Aorta (tissue), 5 donors: ENCODE data around the gene CPHXL. TPM values are rescaled to one million over a fixed set of nuclear protein-coding genes. Genes with fewer than 3 reads are reported as not detected.

Source experiments
- ATAC-seq: fragments of 200-7000 bp; cut with Tn5 transposase; one replicate; pipeline ENCODE4 v1.9.1; 2022; ENCODE audit warnings: moderate library complexity; ENCODE audit not compliant: low FRiP score
- DNase-seq, 2 donors: peaks; one replicate each; pipeline ENCODE4 v3.0.0-alpha.2; 2020
- H3K27ac ChIP-seq, 2 donors: one replicate each; pipeline ENCODE4 v1.5.1; 2013; ENCODE audit warnings: low read length in 2 of 2, mild to moderate bottlenecking in 2 of 2, moderate library complexity in 2 of 2, control low read depth in 1 of 2, inconsistent platforms in 1 of 2, low read depth in 1 of 2
- H3K27me3 ChIP-seq, 2 donors: one replicate each; pipeline ENCODE4 v1.6.1; 2013; ENCODE audit warnings: control low read depth in 1 of 2, low read length in 1 of 2, mild to moderate bottlenecking in 1 of 2, moderate library complexity in 1 of 2; ENCODE audit not compliant: insufficient read depth in 2 of 2, control insufficient read depth in 1 of 2
- H3K36me3 ChIP-seq, 2 donors: one replicate each; pipeline ENCODE4 v1.6.1; 2013; ENCODE audit warnings: control low read depth in 1 of 2, low read length in 1 of 2, mild to moderate bottlenecking in 1 of 2; ENCODE audit not compliant: insufficient read depth in 2 of 2, control insufficient read depth in 1 of 2
- H3K4me1 ChIP-seq, 2 donors: one replicate each; pipeline ENCODE4 v1.6.1; 2013; ENCODE audit warnings: low read length in 2 of 2, control low read depth in 1 of 2, mild to moderate bottlenecking in 1 of 2, moderate library complexity in 1 of 2; ENCODE audit not compliant: insufficient read depth in 2 of 2, control insufficient read depth in 1 of 2
- H3K4me3 ChIP-seq, 2 donors: one replicate each; pipeline ENCODE4 v1.5.1; 2013; ENCODE audit warnings: low read length in 2 of 2, control low read depth in 1 of 2, mild to moderate bottlenecking in 1 of 2
- H3K9me3 ChIP-seq: one replicate; pipeline ENCODE4 v1.6.1; 2013; ENCODE audit warnings: mild to moderate bottlenecking, low read length; ENCODE audit not compliant: control insufficient read depth
- WGBS, 2 donors: extraction: QIAGEN DNeasy Blood & Tissue Kit; methylation state at CpG; one replicate each; pipeline ENCODE4 v1.1.7; 2013; 5-methylcytosine and 5-hydroxymethylcytosine counted together
- intact Hi-C, 2 donors: fragments of 100-400 bp; cut with DNase I; formaldehyde crosslinking; loops; one replicate each; pipeline versions ENCODE4 v1.14.2 to v1.15.0; 2022
- polyA plus RNA-seq, 2 donors: library from polyadenylated mRNA; stranded (reverse); fragments of 200-250 nt; gene quantifications; one replicate each; pipeline ENCODE4 v1.2.3, GENCODE V29; 2013
- total RNA-seq, 2 donors: library from RNA; stranded (reverse); fragmentation: NEBNext Ultra II Directional; extraction: Animal tissue kit (Norgen Biotek cat#: 25700); gene quantifications; one replicate each; pipeline ENCODE4 v1.2.1, GENCODE V29; 2021
- donor health status: healthy with polysubstance abuse.
- donor health status: Bipolar disorder and iron deficiency.
- donor health status: DM: no; HTN: no; CAD: no.
- donor health status: DM: no; HTN: no; CAD: no.
- donor health status: DM: yes; HTN: yes; CAD: no.

The CPHXL gene
- total and polyA plus RNA-seq, 4 donors: not detected

- Histone ChIP-seq H3K27ac (no peak overlapping the region), H3K4me3 (no peak overlapping the region), H3K4me1 (no peaks in the 10 kb centered on the region), H3K9me3 (no peaks in the 10 kb centered on the region), H3K27me3 (no peaks in the 10 kb centered on the region), H3K36me3 (no peaks in the 10 kb centered on the region)
- DNase-seq (no peak), ATAC-seq (no peak)
- intact Hi-C loops: no loop called here
- WGBS, 2 donors: 87 to 89% methylated on average over 14 of the region's 14 CpGs
Measured at GRCh38 chr16:75682308-75682707, 44.0 kb downstream of the CPHXL start.

GRCh38 chr16:75679366-75679765 is 46.9 kb downstream of the CPHXL start:
- intact Hi-C loops: no loop called here
- 87 to 89% methylated on average over 5 of the region's 5 CpGs for WGBS, 2 donors
- Histone ChIP-seq H3K9me3 (no peaks in the 10 kb centered on the region), H3K4me1 (no peaks in the 10 kb centered on the region), H3K27me3 (no peaks in the 10 kb centered on the region), H3K36me3 (no peaks in the 10 kb centered on the region), H3K4me3 (no peak overlapping the region), H3K27ac (no peak overlapping the region)
- ATAC-seq (no peak), DNase-seq (no peak)

- 88 to 91% methylated on average over 4 of the region's 4 CpGs for WGBS, 2 donors
- intact Hi-C loops: no loop called here
Measured at GRCh38 chr16:75676909-75677308, 49.4 kb downstream of the CPHXL start, which contains the start of gene CPHXL2. CPHXL2 (minus strand) TSS chr16:75677009; CDS start chr16:75676999, 10 bp downstream.

GRCh38 chr16:75667503-75667902 is 58.8 kb downstream of the CPHXL start:
- ATAC-seq (no peak), DNase-seq (no peak)
- Histone ChIP-seq H3K36me3 (peaks cover 0 to 3% of the 10 kb centered on the region in 2 donors), H3K4me1 (no peaks in the 10 kb centered on the region), H3K27me3 (no peaks in the 10 kb centered on the region), H3K9me3 (no peaks in the 10 kb centered on the region), H3K27ac (no peak overlapping the region), H3K4me3 (no peak overlapping the region)
- intact Hi-C loops: no loop called here

More at GRCh38 chr16:75676909-75677308, 49.4 kb downstream of the CPHXL start, which contains the start of gene CPHXL2:
- Histone ChIP-seq H3K4me1 (no peaks in the 10 kb centered on the region), H3K27me3 (no peaks in the 10 kb centered on the region), H3K27ac (no peak within 1 kb of the TSS), H3K4me3 (no peak within 1 kb of the TSS), H3K36me3 (no peaks in the 10 kb centered on the region), H3K9me3 (no peaks in the 10 kb centered on the region)
- DNase-seq (no peak), ATAC-seq (no peak)

Other genes starting within 250 kb of the CPHXL start
- 1 to 10 TPM; 2.4 to 6.0 TPM for gene CHST6, start 231.0 kb downstream of the CPHXL start, total RNA-seq
- under 1 TPM; 0.49 to 0.88 TPM for gene CHST6, start 231.0 kb downstream of the CPHXL start, polyA plus RNA-seq
- not detected for gene CHST5, start 190.4 kb downstream of the CPHXL start, total RNA-seq
- 1 to 10 TPM in 1 of 2 donors, under 1 TPM in 1; 0.97 to 1.5 TPM for gene CHST5, start 190.4 kb downstream of the CPHXL start, polyA plus RNA-seq
- 10 to 100 TPM in 1 of 2 donors, 1 to 10 TPM in 1; 6.8 to 10.3 TPM for gene TMEM231, start 170.2 kb downstream of the CPHXL start, total RNA-seq
- gene TMEM231, start 170.2 kb downstream of the CPHXL start, polyA plus RNA-seq: 10 to 100 TPM in 1 of 2 donors, 1 to 10 TPM in 1; 2.3 to 11.0 TPM
- gene GABARAPL2, start 160.1 kb downstream of the CPHXL start, total RNA-seq: 100 to 1,000 TPM; 106 to 154 TPM
- 100 to 1,000 TPM; 198 to 237 TPM for gene GABARAPL2, start 160.1 kb downstream of the CPHXL start, polyA plus RNA-seq
- 10 to 100 TPM; 25.4 to 44.0 TPM for gene ADAT1, start 103.2 kb downstream of the CPHXL start, total RNA-seq
- gene ADAT1, start 103.2 kb downstream of the CPHXL start, polyA plus RNA-seq: 10 to 100 TPM in 1 of 2 donors, 1 to 10 TPM in 1; 7.5 to 19.2 TPM
- 10 to 100 TPM; 60.4 to 69.8 TPM for gene KARS1, start 78.8 kb downstream of the CPHXL start, total RNA-seq
- 10 to 100 TPM; 64.4 to 73.2 TPM for gene KARS1, start 78.8 kb downstream of the CPHXL start, polyA plus RNA-seq
- 10 to 100 TPM; 59.5 to 66.3 TPM for gene TERF2IP, start 78.7 kb downstream of the CPHXL start, total RNA-seq
- 10 to 100 TPM; 46.5 to 78.3 TPM for gene TERF2IP, start 78.7 kb downstream of the CPHXL start, polyA plus RNA-seq
- not detected for gene CPHXL2, start 49.5 kb downstream of the CPHXL start, total RNA-seq
- gene CPHXL2, start 49.5 kb downstream of the CPHXL start, polyA plus RNA-seq: not detected
- not detected for gene DUXB, start 25.0 kb downstream of the CPHXL start, total RNA-seq
- gene DUXB, start 25.0 kb downstream of the CPHXL start, polyA plus RNA-seq: not detected